ENCODE results near the gene CAPS2.
"Not testable (repeated sequence)": the region's sequence is repeated elsewhere in the genome, so short reads cannot be mapped to it uniquely, and the experiment has no call there.

Gene CAPS2

GRCh38 chr12:75349946-75350345 lies 19.8 kb upstream of the CAPS2 start:
- H3K4me1 ChIP-seq (ENCODE audit: insufficient read depth, low read length, severe bottlenecking), result no peaks in the 10 kb centered on the region
- no peaks in the 10 kb centered on the region for H3K36me3 ChIP-seq (ENCODE audit: insufficient read depth, low read length)
- TF ChIP-seq EZH2 (IDR thresholded peaks at IDR 0.05; ENCODE audit: borderline replicate concordance, low read length) (no peak), CTCF (IDR thresholded peaks at IDR 0.05; ENCODE audit: low read length) (no peak)
- no peaks in the 10 kb centered on the region for H3F3A ChIP-seq (ENCODE audit: insufficient read depth, low read length)
- H3K27ac ChIP-seq (ENCODE audit: low read depth, low read length, poor library complexity, severe bottlenecking), result no peak overlapping the region
- H2AFZ ChIP-seq (ENCODE audit: low read length), result no peak overlapping the region
- no peaks in the 10 kb centered on the region for H3K79me2 ChIP-seq (ENCODE audit: insufficient read depth, low read length)
- H3K4me3 ChIP-seq (ENCODE audit: low read depth, low read length, poor library complexity, severe bottlenecking), result no peak overlapping the region
- no peaks in the 10 kb centered on the region for H3K27me3 ChIP-seq (ENCODE audit: insufficient read depth, low read length)
- H3K4me2 ChIP-seq (ENCODE audit: low read length), result no peak overlapping the region
- H3K9me3 ChIP-seq (ENCODE audit: low read length), result no peaks in the 10 kb centered on the region
- no peak overlapping the region for H3K9ac ChIP-seq (ENCODE audit: low read length)
- no peaks in the 10 kb centered on the region for H4K20me1 ChIP-seq (ENCODE audit: insufficient read depth, low read length)
- no peaks in the 10 kb centered on the region for H3K9me2 ChIP-seq (ENCODE audit: low read depth, low read length)

DNA sequence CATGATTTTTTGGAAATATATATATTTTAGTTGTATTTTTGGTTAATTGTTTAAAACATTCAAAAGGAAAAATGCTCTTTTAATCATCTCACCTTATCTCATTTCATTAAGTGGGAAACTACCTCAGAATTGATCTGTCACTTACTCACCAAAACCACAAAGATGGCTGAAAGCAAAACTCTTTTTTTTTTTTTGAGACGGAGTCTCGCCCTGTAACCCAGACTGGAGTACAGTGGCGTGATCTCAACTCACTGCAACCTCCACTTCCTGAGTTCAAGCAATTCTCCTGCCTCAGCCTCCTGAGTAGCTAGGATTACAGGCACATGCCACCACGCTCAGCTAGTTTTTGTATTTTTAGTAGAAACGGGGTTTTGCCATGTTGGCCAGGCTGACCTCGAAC lies 16.1 kb upstream of the CAPS2 start:
- not testable (repeated sequence) for H3K4me3 ChIP-seq (ENCODE audit: low read depth, low read length, poor library complexity, severe bottlenecking); H3K27me3 ChIP-seq (ENCODE audit: insufficient read depth, low read length); H3K27ac ChIP-seq (ENCODE audit: low read depth, low read length, poor library complexity, severe bottlenecking); H3K4me1 ChIP-seq (ENCODE audit: insufficient read depth, low read length, severe bottlenecking); H3F3A ChIP-seq (ENCODE audit: insufficient read depth, low read length); H3K4me2 ChIP-seq (ENCODE audit: low read length); H3K9me2 ChIP-seq (ENCODE audit: low read depth, low read length); H2AFZ ChIP-seq (ENCODE audit: low read length); H3K36me3 ChIP-seq (ENCODE audit: insufficient read depth, low read length); H4K20me1 ChIP-seq (ENCODE audit: insufficient read depth, low read length); H3K9me3 ChIP-seq (ENCODE audit: low read length); H3K79me2 ChIP-seq (ENCODE audit: insufficient read depth, low read length); H3K9ac ChIP-seq (ENCODE audit: low read length)

- Histone ChIP-seq H4K20me1 (ENCODE audit: insufficient read depth, low read length) (no peaks in the 10 kb centered on the region), H3K4me2 (ENCODE audit: low read length) (no peak overlapping the region), H3K36me3 (ENCODE audit: insufficient read depth, low read length) (no peaks in the 10 kb centered on the region), H3K27me3 (ENCODE audit: insufficient read depth, low read length) (no peaks in the 10 kb centered on the region), H3K27ac (ENCODE audit: low read depth, low read length, poor library complexity, severe bottlenecking) (no peak overlapping the region), H3K4me3 (ENCODE audit: low read depth, low read length, poor library complexity, severe bottlenecking) (no peak overlapping the region), H3K4me1 (ENCODE audit: insufficient read depth, low read length, severe bottlenecking) (no peaks in the 10 kb centered on the region), H3F3A (ENCODE audit: insufficient read depth, low read length) (no peaks in the 10 kb centered on the region), H3K9ac (ENCODE audit: low read length) (no peak overlapping the region), H3K9me2 (ENCODE audit: low read depth, low read length) (no peaks in the 10 kb centered on the region), H2AFZ (ENCODE audit: low read length) (no peak overlapping the region), H3K9me3 (ENCODE audit: low read length) (no peaks in the 10 kb centered on the region), H3K79me2 (ENCODE audit: insufficient read depth, low read length) (no peaks in the 10 kb centered on the region)
- TF ChIP-seq EZH2 (IDR thresholded peaks at IDR 0.05; ENCODE audit: borderline replicate concordance, low read length), result no peak
- TF ChIP-seq CTCF (IDR thresholded peaks at IDR 0.05; ENCODE audit: low read length), result no peak
Measured at GRCh38 chr12:75345531-75345930, 15.4 kb upstream of the CAPS2 start.

DNA sequence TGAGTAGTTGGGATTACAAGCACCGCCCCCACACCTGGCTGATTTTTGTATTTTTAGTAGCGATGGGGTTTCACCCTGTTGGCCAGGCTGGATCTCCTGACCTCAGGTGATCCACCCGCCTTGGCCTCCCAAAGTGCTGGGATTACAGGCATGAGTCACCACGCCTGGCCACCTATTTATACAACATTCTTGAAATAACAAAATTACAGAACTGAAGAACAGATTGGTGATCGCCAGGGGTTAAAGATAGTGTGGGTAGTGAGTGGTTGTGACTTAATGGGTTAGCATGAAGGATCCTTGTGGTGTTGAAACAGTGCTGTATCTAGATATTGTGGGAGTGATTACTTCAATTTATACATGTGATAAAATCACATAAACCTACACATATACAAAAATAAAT lies 11.7 kb upstream of the CAPS2 start:
- Histone ChIP-seq H3K79me2 (ENCODE audit: insufficient read depth, low read length) (no peaks in the 10 kb centered on the region), H3K4me1 (ENCODE audit: insufficient read depth, low read length, severe bottlenecking) (no peaks in the 10 kb centered on the region), H3K27ac (ENCODE audit: low read depth, low read length, poor library complexity, severe bottlenecking) (no peak overlapping the region), H3K9me3 (ENCODE audit: low read length) (no peaks in the 10 kb centered on the region), H3K36me3 (ENCODE audit: insufficient read depth, low read length) (no peaks in the 10 kb centered on the region), H3K4me2 (ENCODE audit: low read length) (no peak overlapping the region), H3K27me3 (ENCODE audit: insufficient read depth, low read length) (no peaks in the 10 kb centered on the region), H3K9ac (ENCODE audit: low read length) (no peak overlapping the region), H3K9me2 (ENCODE audit: low read depth, low read length) (no peaks in the 10 kb centered on the region), H4K20me1 (ENCODE audit: insufficient read depth, low read length) (no peaks in the 10 kb centered on the region), H3F3A (ENCODE audit: insufficient read depth, low read length) (no peaks in the 10 kb centered on the region), H2AFZ (ENCODE audit: low read length) (no peak overlapping the region), H3K4me3 (ENCODE audit: low read depth, low read length, poor library complexity, severe bottlenecking) (no peak overlapping the region)
- no peak for TF ChIP-seq CTCF (IDR thresholded peaks at IDR 0.05; ENCODE audit: low read length)
- TF ChIP-seq EZH2 (IDR thresholded peaks at IDR 0.05; ENCODE audit: borderline replicate concordance, low read length), result no peak

Measured in OCI-LY1 (cell line).